Activated T-cell treated with anti-CD3 and anti-CD28 coated beads, Interleukin-2, amount 50 U/mL, for 72 hours (primary cell): ENCODE measurements around the gene C16orf86. TPM values are rescaled to one million over a fixed set of nuclear protein-coding genes. Genes with fewer than 3 reads are reported as not detected.

Experiments
- ATAC-seq, 2 donors: fragments of 150-1000 bp; cut with Tn5 transposase; replicated peaks in 1 of 2; 2 replicates each; pipeline ENCODE4 v1.10.0; 2021; ENCODE audit warnings: moderate library complexity in 2 of 2, mild to moderate bottlenecking in 1 of 2
- DNase-seq, 2 donors: peaks; one replicate each; pipeline ENCODE4 v3.0.0; 2021 to 2022; ENCODE audit warnings: mixed read lengths in 1 of 2
- H3K27ac Mint-ChIP-seq: one replicate; pipeline ENCODE4 v1.8.0; 2022; ENCODE audit warnings: mild to moderate bottlenecking, moderate library complexity, mixed read lengths
- H3K27me3 Mint-ChIP-seq: one replicate; pipeline ENCODE4 v1.8.0; 2022; ENCODE audit warnings: low read depth, mixed read lengths
- H3K36me3 Mint-ChIP-seq, 2 donors: one replicate each; pipeline ENCODE4 v1.8.0; 2022; ENCODE audit warnings: mixed read lengths in 2 of 2, mild to moderate bottlenecking in 1 of 2; ENCODE audit not compliant: insufficient read depth in 2 of 2
- H3K4me1 Mint-ChIP-seq: one replicate; pipeline ENCODE4 v1.8.0; 2022; ENCODE audit warnings: low read depth, mixed read lengths
- H3K4me3 Mint-ChIP-seq, 2 donors: one replicate each; pipeline ENCODE4 v1.8.0; 2022; ENCODE audit warnings: mild to moderate bottlenecking in 2 of 2, mixed read lengths in 2 of 2, moderate library complexity in 2 of 2
- H3K9me3 Mint-ChIP-seq, 2 donors: one replicate each; pipeline ENCODE4 v1.8.0; 2022; ENCODE audit warnings: mixed read lengths in 2 of 2
- total RNA-seq, 2 donors: library from RNA; stranded (reverse); gene quantifications; one replicate each; pipeline ENCODE4 v1.2.3, GENCODE V29; 2022

C16orf86 gene
- total RNA-seq, 2 donors from 2014 or later = 4.9 to 5.9 TPM

DNA sequence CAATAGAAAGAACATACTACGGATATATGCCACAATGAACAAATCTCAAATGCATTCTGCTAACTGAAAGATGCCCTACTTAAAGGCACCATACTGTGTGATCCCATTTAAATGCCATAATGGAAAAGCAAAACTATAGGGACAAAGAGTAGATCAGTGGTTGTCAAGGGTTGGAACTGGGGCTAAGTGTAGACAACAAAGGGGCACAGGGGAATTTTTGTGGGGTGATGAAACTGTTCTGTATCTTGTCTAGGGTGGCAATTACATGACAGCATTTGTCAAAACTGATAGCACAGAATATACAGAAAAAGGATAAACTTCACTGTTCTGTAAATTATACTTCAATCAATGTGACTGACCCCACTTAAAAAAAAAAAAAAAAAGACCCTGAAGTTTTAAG lies 34.8 kb downstream of the C16orf86 start:
- Mint-ChIP-seq H3K36me3 (peaks cover 4 to 5% of the 10 kb centered on the region in 2 donors), H3K4me1 (peaks cover 26% of the 10 kb centered on the region), H3K27me3 (no peaks in the 10 kb centered on the region), H3K4me3 (no peak overlapping the region), H3K9me3 (peaks cover 0 to 2% of the 10 kb centered on the region in 2 donors), H3K27ac (no peak overlapping the region)
- ATAC-seq (no peak), DNase-seq (no peak)

DNA sequence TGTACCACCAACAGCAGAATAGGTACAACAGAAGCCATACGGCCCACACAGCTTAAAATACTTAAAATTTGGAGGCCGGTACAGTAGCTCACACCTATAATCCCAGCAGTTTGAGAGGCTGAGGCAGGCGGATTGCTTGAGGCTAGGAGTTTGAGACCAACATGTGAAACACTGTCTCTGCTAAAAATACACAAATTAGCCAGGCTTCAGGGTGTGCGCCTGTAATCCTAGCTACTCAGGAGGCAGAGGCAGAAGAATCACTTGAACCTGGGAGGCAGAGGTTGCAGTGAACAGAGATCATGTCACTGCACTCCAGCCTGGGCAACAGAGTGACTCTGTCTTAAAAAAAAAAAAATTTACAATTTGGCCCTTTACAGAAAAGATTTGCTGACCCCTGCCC lies 35.5 kb downstream of the C16orf86 start:
- DNase-seq (no peak), ATAC-seq (no peak)
- peaks cover 0 to 2% of the 10 kb centered on the region in 2 donors for H3K9me3 Mint-ChIP-seq
- H3K36me3 Mint-ChIP-seq = peaks cover 4 to 5% of the 10 kb centered on the region in 2 donors
- H3K4me3 Mint-ChIP-seq = no peak overlapping the region
- H3K4me1 Mint-ChIP-seq = peaks cover 26% of the 10 kb centered on the region
- no peaks in the 10 kb centered on the region for H3K27me3 Mint-ChIP-seq
- H3K27ac Mint-ChIP-seq = no peak overlapping the region

DNA sequence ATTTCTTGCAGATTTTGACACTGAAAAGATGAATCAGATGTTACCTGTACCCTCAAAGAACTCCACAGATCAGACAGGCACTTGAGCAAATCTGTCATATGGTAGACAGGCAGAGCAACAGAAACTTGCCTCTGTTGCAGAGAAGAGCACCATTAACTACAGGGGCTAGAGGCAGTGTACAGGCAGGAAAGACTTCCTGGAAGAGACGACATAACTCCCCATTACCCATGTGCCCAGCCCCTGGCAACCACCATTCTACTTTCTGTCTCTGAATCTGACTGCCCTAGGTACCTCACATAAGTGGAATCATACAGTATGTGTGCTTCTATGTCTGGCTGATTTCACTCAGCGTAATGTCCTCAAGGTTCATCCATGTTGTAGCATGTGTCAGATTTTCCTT lies 37.0 kb downstream of the C16orf86 start:
- Mint-ChIP-seq H3K9me3 (peaks cover 0 to 1% of the 10 kb centered on the region in 2 donors), H3K4me3 (peak overlapping the region; percentile 25 to 31), H3K4me1 (peaks cover 26% of the 10 kb centered on the region), H3K27ac (peak overlapping the region; percentile 15), H3K36me3 (peaks cover 2 to 3% of the 10 kb centered on the region in 2 donors), H3K27me3 (no peaks in the 10 kb centered on the region)
- peak; percentile 13 to 26 for DNase-seq
- ATAC-seq = peak; percentile 92 to 96

DNA sequence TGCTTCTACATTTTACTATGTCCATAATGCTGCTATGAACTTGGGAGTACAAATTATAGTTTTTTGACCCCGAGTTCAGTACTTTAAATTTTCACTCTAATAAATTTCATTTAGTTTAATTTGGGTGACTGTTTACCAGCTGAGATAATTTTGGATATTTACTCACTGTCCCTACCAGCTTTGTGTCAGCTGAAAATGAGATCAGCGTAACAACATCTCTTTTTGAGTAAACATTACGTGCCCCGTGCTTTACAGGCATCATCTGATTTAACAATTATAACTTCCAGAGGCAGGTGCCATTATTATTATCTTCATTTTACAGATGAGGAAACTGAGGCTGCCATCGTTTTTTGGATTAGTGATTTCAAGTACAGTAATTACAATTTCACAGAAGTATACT lies 37.5 kb downstream of the C16orf86 start:
- Mint-ChIP-seq H3K4me1 (peaks cover 26% of the 10 kb centered on the region), H3K27me3 (no peaks in the 10 kb centered on the region), H3K27ac (no peak overlapping the region), H3K9me3 (no peaks in the 10 kb centered on the region), H3K36me3 (no peaks in the 10 kb centered on the region), H3K4me3 (no peak overlapping the region)
- DNase-seq = no peak
- no peak for ATAC-seq

DNA sequence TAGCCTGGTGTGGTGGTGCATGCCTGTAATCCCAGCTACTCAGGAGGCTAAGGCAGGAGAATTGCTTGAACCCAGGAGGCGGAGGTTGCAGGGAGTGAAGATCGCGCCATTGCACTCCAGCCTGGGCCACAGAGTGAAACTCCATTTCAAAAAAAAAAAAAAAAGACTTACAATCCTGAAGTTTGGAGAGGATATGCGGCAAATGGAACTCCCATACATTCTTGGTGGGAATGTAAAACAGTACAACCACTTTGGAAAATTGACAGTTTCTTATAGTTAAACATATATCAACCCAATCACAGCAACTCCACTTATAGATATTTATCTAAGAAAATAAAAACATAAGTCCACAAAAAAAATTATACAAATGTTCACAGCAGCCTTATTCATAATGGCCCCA lies 40.6 kb downstream of the C16orf86 start:
- ATAC-seq = no peak
- no peaks in the 10 kb centered on the region for H3K36me3 Mint-ChIP-seq

DNA sequence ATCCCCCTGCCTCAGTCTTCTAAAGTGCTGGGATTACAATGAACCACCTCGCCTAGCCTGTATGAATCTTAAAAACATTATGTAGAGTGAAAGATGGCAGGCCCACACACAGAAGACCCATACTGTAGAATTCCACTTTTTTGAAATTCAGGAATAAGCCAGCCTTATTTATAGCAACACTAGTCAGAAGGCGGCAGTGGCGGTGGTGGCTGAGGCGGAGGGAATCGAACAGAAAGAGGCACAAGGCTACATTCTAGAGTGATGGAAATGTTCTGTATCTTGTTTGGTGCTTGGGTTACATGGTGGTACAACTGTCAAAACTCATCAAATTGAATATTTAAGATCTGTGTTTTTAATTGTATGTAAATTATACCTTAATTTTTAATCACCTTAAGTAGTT lies 41.2 kb downstream of the C16orf86 start:
- no peak overlapping the region for H3K27ac Mint-ChIP-seq
- no peaks in the 10 kb centered on the region for H3K36me3 Mint-ChIP-seq
- no peaks in the 10 kb centered on the region for H3K9me3 Mint-ChIP-seq
- no peak overlapping the region for H3K4me3 Mint-ChIP-seq
- H3K4me1 Mint-ChIP-seq = peaks cover 25% of the 10 kb centered on the region
- H3K27me3 Mint-ChIP-seq = no peaks in the 10 kb centered on the region
- DNase-seq (no peak), ATAC-seq (no peak)

More for the DNA sequence above, 40.6 kb downstream of the C16orf86 start:
- Mint-ChIP-seq H3K27ac (no peak overlapping the region), H3K4me3 (no peak overlapping the region), H3K9me3 (no peaks in the 10 kb centered on the region), H3K27me3 (no peaks in the 10 kb centered on the region), H3K4me1 (peaks cover 26% of the 10 kb centered on the region)
- no peak for DNase-seq

DNA sequence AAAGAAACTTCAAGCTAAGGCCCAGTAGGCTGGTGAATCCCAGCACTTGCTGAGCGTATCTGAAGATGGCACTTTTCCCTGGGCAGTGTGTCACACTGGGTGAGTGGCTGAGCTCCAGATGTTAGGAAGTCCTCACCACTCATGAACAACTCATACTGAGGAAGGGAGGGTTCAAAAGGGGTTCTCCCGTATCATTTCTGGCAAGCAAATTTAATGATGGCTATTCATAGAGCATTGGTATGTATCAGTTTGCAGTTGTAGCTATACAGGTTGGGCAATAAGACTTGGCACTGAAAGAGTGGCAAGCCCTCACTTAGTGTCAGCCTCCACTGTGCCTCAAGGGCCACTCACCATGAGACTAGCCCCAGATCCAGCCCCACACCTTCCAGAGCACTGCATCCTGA lies 41.8 kb downstream of the C16orf86 start:
- Mint-ChIP-seq H3K27ac (no peak overlapping the region), H3K36me3 (no peaks in the 10 kb centered on the region), H3K9me3 (no peaks in the 10 kb centered on the region), H3K4me3 (no peak overlapping the region), H3K27me3 (no peaks in the 10 kb centered on the region), H3K4me1 (peaks cover 24% of the 10 kb centered on the region)
- no peak for DNase-seq
- ATAC-seq = no peak

DNA sequence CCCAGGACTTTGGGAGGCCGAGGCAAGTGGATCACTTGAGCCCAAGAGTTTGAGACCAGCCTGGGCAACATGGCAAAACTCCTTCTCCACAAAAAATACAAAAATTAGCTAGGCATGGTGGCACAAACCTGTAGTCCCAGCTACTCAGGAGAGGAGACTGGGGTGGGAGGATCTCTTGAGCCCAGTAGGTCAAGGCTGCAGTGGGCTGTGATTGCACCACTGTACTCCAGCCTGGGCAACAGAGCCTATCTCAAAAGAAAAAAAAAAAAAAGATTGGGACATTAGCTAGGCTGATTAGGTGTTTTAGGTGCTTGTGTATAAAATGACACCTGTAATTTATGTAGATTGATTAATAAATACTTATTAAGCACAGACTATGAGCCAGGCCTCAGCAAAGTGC lies 42.4 kb downstream of the C16orf86 start:
- no peaks in the 10 kb centered on the region for H3K27me3 Mint-ChIP-seq
- DNase-seq (no peak), ATAC-seq (no peak)
- no peaks in the 10 kb centered on the region for H3K9me3 Mint-ChIP-seq
- no peak overlapping the region for H3K4me3 Mint-ChIP-seq
- peaks cover 21% of the 10 kb centered on the region for H3K4me1 Mint-ChIP-seq
- H3K36me3 Mint-ChIP-seq = no peaks in the 10 kb centered on the region
- H3K27ac Mint-ChIP-seq = no peak overlapping the region

DNA sequence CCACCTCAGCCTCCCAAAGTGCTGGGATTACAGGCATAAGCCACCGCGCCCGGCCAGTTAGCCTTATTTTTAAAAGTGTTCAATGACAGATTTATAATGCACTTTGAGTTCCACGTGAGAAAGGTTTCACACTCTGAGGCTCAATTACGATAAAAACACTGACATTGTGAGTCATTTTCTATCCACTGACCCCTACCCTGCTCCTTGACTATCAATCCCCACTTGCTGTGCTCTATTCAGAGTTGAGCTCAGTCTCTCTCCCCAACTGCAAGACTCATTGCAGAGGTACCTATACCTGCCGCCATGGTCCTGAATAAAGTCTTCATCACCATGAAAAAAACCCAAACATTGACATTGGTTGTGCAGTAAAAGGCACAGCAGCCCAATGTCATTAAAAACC lies 44.0 kb downstream of the C16orf86 start:
- H3K4me3 Mint-ChIP-seq = no peak overlapping the region
- DNase-seq (no peak), ATAC-seq (no peak)
- H3K36me3 Mint-ChIP-seq = peaks cover 0 to 2% of the 10 kb centered on the region in 2 donors
- peaks cover 17% of the 10 kb centered on the region for H3K4me1 Mint-ChIP-seq
- no peaks in the 10 kb centered on the region for H3K27me3 Mint-ChIP-seq
- H3K9me3 Mint-ChIP-seq = no peaks in the 10 kb centered on the region
- no peak overlapping the region for H3K27ac Mint-ChIP-seq

DNA sequence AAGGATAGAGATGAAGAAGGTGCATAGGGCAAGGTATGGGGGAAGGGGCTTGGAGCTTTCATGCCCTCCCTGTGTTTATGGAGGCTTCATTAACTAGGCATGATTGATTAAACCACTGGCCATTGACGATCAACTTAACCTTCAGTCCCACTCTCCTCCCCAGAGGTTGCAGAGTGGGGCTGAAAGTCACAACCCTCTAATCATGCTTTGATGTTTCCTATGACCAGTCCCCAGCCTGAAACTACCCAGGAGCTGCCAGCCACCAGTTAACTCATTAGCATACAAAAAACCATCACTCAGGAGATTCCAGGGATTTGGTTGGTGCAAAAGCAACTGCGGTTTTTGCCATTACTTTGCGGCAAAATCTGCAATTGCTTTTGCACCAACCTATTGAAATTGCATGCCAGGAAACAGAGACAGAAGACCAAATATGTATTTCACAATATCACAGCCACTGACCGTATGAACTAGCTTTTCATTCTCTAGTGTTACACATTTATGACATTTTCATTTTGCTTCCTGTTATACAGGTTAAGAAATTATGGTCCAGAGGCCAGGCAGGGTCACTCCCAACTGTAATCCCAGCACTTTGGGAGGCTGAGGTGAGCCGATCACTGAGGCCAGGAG lies 47.1 kb downstream of the C16orf86 start:
- H3K4me3 Mint-ChIP-seq = no peak overlapping the region
- no peak for ATAC-seq
- no peak for DNase-seq
- no peaks in the 10 kb centered on the region for H3K27me3 Mint-ChIP-seq
- H3K27ac Mint-ChIP-seq = no peak overlapping the region
- H3K9me3 Mint-ChIP-seq = no peaks in the 10 kb centered on the region
- H3K36me3 Mint-ChIP-seq = peaks cover 0 to 5% of the 10 kb centered on the region in 2 donors
- peaks cover 36% of the 10 kb centered on the region for H3K4me1 Mint-ChIP-seq

DNA sequence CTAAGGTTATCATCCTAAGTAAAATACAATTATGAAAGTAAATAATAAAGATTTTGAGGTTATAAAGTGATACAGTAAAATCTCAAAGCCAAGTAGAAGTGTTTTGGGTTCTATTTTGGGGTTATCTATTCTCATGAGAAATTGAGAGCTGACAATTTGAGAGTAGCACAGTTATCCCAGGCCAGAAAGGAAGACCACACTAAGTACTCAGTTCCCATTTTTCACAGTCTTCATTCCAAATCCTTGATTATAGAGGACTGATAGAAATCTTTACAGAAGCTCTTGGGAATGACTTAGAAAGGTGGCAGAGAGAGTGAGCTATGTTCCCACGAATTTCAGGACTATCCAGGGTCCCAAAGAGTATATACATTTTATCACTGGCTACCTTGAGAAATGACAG lies 47.9 kb downstream of the C16orf86 start:
- DNase-seq = no peak
- Mint-ChIP-seq H3K4me3 (no peak overlapping the region), H3K9me3 (no peaks in the 10 kb centered on the region), H3K27me3 (no peaks in the 10 kb centered on the region), H3K36me3 (peaks cover 2 to 5% of the 10 kb centered on the region in 2 donors), H3K4me1 (peaks cover 37% of the 10 kb centered on the region), H3K27ac (no peak overlapping the region)
- no peak for ATAC-seq

DNA sequence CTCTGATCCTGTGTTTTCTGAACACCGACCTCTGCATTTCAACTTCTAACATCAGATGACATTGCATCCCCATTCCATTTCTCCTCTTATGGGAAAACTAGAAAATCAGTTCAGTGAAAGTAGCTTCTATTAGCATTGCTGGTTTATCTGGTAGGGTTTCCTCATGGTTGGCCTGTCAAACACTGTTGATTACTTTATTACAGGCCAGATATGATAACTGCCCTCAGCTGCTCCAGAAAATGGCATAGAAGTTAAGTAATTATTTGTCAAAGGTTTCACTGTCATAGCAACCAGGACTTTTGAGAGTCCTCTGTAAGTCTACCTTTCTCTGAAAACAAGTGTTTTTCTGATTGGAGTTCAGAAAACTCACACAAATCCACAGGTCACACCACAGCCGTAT lies 49.5 kb downstream of the C16orf86 start:
- H3K4me3 Mint-ChIP-seq = no peak overlapping the region

More for the DNA sequence above, 49.5 kb downstream of the C16orf86 start:
- no peak for ATAC-seq
- Mint-ChIP-seq H3K27ac (no peak overlapping the region), H3K9me3 (no peaks in the 10 kb centered on the region), H3K4me1 (peaks cover 46% of the 10 kb centered on the region), H3K36me3 (peaks cover 2 to 5% of the 10 kb centered on the region in 2 donors), H3K27me3 (no peaks in the 10 kb centered on the region)
- DNase-seq = no peak
